ENCODE data around the gene DNASE2B.

GRCh38 chr1:84422909-84423308, 24.6 kb downstream of the DNASE2B start:
- TF ChIP-seq POLR2A (IDR thresholded peaks at IDR 0.05) (no peak), CTCF (IDR thresholded peaks at IDR 0.05) (no peak)
